ENCODE measurements around the gene OTUD3. TPM values are rescaled to one million over a fixed set of nuclear protein-coding genes. Genes with fewer than 3 reads are reported as not detected.

The OTUD3 gene
- total and polyA plus RNA-seq, 2 of the 13 experiments (the other 11 are each of a cell fraction or from before 2014, with no cell fraction given): 5.2 to 7.5 TPM

DNA sequence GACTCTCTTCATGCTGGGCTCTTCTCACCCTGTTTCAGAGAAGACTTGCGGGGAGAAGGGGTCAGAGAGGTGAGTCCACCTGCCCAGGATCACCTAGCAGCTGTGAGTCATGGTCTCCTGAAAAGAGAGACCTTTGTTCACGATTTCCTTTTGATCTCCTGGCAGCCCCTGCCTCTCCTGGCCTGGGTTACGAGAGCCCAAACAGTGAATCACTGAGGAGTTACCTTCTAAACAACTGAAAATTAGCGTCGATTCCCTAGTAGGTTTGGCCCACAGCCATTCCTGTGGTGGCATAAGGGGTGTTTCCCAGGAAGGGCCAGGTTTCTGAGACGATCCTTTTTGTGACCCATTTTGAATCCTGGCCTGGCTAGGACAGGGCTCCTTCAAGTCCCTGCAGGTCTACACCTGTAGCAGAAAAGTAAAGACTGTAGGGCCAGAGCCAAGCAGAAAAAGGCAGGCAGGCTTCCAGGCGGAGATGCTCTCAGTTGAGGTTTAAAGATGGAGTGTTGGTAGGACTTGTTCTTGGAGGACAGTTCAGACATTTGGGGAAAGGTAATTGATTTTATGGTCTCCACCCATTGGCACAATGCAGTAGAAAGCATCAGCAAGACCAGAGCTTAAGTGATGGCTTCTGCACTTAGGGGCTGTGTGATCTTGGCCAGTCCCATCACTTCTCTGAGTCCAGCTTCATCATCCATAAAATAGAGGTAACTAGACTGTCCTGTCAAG is 43.3 kb downstream of the OTUD3 start:
- no peaks in the 10 kb centered on the region for H3K79me2 ChIP-seq (ENCODE audit: insufficient read depth, low read length)
- peak; percentile 98 for DNase-seq (ENCODE audit: low spot score)
- H3K27ac ChIP-seq (ENCODE audit: extremely low read length, insufficient read depth, low read length): peak overlapping the region; percentile 94
- H3K27me3 ChIP-seq (ENCODE audit: control insufficient read depth in 1 of 2, insufficient read depth in 2 of 2, low read length in 2 of 2): no peaks in the 10 kb centered on the region
- peaks cover 12% of the 10 kb centered on the region for H3K9me3 ChIP-seq (ENCODE audit: low read length)
- WGBS (ENCODE audit: low lambda C conversion rate): 9% methylated on average over 6 of the region's 7 CpGs
- H3K4me2 ChIP-seq (ENCODE audit: low read depth, low read length): peak overlapping the region; percentile 70
- BruUV-seq (replicated peaks): TSS peak; percentile 83
- no peaks in the 10 kb centered on the region for H4K20me1 ChIP-seq (ENCODE audit: insufficient read depth, low read length)
- POLR2A ChIA-PET: interaction anchor here (0.8 to 2.7 kb wide), 3 partner anchors 49 to 627 kb away, joined by 4 to 14 read pairs (median 4); partner anchors contain the start of genes CAMK2N1 and FAM43B
- no peak overlapping the region for H2AFZ ChIP-seq (ENCODE audit: low read length)
- H3K4me3 ChIP-seq (replicated peaks in 1 of 3; ENCODE audit: insufficient read depth in 1 of 3, low read depth in 2 of 3, low read length in 3 of 3): no peak overlapping the region; a peak in 1 of 6 replicates
- H3K36me3 ChIP-seq (replicated peaks in 1 of 2; ENCODE audit: control insufficient read depth in 1 of 2, insufficient read depth in 2 of 2, low read length in 2 of 2): no peaks in the 10 kb centered on the region
- in situ Hi-C loops (cut with HindIII; ENCODE audit: extremely low pct_ligation_motif_present, low pct_unique_long_range_greater_than_20kb): loop anchor here (5.0 kb wide), 1 partner anchor 552 kb away; no protein-coding TSS in a partner anchor
- ATAC-seq: peak; percentile 69
- peaks cover 99% of the 10 kb centered on the region for H3K4me1 ChIP-seq (ENCODE audit: insufficient read depth, low read length)
- CTCF ChIA-PET (ENCODE audit: low intra/inter-chr PET ratio, low total read pairs): no interaction called here
- peak overlapping the region; percentile 80 for H3K9ac ChIP-seq (ENCODE audit: insufficient read depth, low read depth, low read length)
- intact Hi-C loops (cut with micrococcal nuclease; ENCODE audit: unreplicated experiment): loop anchor here (2.0 kb wide), 2 partner anchors 43 to 49 kb away; partner anchors contain the start of gene OTUD3
- peak; percentile 71 for FAIRE-seq
- TF ChIP-seq ZKSCAN8 (CRISPR knock-in tag; IDR thresholded peaks at IDR 0.05; ENCODE audit: borderline replicate concordance): no peak
- TF ChIP-seq ZNF589 (CRISPR knock-in tag; conservative IDR thresholded peaks at IDR 0.05): no peak
- no peak for TF ChIP-seq ZNF230 (CRISPR knock-in tag; IDR thresholded peaks at IDR 0.05)
- TF ChIP-seq, protein P1, sequence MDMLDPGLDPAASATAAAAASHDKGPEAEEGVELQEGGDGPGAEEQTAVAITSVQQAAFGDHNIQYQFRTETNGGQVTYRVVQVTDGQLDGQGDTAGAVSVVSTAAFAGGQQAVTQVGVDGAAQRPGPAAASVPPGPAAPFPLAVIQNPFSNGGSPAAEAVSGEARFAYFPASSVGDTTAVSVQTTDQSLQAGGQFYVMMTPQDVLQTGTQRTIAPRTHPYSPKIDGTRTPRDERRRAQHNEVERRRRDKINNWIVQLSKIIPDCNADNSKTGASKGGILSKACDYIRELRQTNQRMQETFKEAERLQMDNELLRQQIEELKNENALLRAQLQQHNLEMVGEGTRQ (IDR thresholded peaks at IDR 0.05; ENCODE audit: low read depth, low read length): no peak
- TF ChIP-seq, protein P1 (CRISPR knock-in tag; IDR thresholded peaks at IDR 0.05; ENCODE audit: borderline replicate concordance): no peak
- TF ChIP-seq, protein P2, sequence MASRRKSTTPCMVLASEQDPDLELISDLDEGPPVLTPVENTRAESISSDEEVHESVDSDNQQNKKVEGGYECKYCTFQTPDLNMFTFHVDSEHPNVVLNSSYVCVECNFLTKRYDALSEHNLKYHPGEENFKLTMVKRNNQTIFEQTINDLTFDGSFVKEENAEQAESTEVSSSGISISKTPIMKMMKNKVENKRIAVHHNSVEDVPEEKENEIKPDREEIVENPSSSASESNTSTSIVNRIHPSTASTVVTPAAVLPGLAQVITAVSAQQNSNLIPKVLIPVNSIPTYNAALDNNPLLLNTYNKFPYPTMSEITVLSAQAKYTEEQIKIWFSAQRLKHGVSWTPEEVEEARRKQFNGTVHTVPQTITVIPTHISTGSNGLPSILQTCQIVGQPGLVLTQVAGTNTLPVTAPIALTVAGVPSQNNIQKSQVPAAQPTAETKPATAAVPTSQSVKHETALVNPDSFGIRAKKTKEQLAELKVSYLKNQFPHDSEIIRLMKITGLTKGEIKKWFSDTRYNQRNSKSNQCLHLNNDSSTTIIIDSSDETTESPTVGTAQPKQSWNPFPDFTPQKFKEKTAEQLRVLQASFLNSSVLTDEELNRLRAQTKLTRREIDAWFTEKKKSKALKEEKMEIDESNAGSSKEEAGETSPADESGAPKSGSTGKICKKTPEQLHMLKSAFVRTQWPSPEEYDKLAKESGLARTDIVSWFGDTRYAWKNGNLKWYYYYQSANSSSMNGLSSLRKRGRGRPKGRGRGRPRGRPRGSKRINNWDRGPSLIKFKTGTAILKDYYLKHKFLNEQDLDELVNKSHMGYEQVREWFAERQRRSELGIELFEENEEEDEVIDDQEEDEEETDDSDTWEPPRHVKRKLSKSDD (CRISPR knock-in tag; IDR thresholded peaks at IDR 0.05; ENCODE audit: low read depth): no peak
- TF ChIP-seq DPF2 (CRISPR knock-in tag; IDR thresholded peaks at IDR 0.05; ENCODE audit: borderline replicate concordance, low read depth): peak; percentile 86; the same call in 1 of the 2 replicates
- peak; percentile 88 for TF ChIP-seq NR2F2 (IDR thresholded peaks at IDR 0.05; ENCODE audit: borderline replicate concordance, low read depth)
- TF ChIP-seq ZNF781 (CRISPR knock-in tag; IDR thresholded peaks at IDR 0.05; ENCODE audit: borderline replicate concordance, not compliant biosample characterization): no peak
- no peak for TF ChIP-seq TOPORS (CRISPR knock-in tag; IDR thresholded peaks at IDR 0.05)
- TF ChIP-seq, protein P3, sequence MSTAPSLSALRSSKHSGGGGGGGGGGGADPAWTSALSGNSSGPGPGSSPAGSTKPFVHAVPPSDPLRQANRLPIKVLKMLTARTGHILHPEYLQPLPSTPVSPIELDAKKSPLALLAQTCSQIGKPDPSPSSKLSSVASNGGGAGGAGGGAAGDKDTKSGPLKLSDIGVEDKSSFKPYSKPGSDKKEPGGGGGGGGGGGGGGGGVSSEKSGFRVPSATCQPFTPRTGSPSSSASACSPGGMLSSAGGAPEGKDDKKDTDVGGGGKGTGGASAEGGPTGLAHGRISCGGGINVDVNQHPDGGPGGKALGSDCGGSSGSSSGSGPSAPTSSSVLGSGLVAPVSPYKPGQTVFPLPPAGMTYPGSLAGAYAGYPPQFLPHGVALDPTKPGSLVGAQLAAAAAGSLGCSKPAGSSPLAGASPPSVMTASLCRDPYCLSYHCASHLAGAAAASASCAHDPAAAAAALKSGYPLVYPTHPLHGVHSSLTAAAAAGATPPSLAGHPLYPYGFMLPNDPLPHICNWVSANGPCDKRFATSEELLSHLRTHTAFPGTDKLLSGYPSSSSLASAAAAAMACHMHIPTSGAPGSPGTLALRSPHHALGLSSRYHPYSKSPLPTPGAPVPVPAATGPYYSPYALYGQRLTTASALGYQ (CRISPR knock-in tag; IDR thresholded peaks at IDR 0.05): peak; percentile 82; the same call in 1 of the 2 replicates
- no peak; the same call in 1 of the 2 replicates for TF ChIP-seq ZNF121 (CRISPR knock-in tag; IDR thresholded peaks at IDR 0.05)
- no peak for TF ChIP-seq BRCA1 (CRISPR knock-in tag; IDR thresholded peaks at IDR 0.05)
- TF ChIP-seq ZBTB7A (CRISPR knock-in tag; IDR thresholded peaks at IDR 0.05): peak; percentile 87
- TF ChIP-seq, protein P4, sequence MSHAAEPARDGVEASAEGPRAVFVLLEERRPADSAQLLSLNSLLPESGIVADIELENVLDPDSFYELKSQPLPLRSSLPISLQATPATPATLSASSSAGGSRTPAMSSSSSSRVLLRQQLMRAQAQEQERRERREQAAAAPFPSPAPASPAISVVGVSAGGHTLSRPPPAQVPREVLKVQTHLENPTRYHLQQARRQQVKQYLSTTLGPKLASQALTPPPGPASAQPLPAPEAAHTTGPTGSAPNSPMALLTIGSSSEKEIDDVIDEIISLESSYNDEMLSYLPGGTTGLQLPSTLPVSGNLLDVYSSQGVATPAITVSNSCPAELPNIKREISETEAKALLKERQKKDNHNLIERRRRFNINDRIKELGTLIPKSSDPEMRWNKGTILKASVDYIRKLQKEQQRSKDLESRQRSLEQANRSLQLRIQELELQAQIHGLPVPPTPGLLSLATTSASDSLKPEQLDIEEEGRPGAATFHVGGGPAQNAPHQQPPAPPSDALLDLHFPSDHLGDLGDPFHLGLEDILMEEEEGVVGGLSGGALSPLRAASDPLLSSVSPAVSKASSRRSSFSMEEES (CRISPR knock-in tag; IDR thresholded peaks at IDR 0.05): 0 out of 2 replicates have a peak, but pooled peaks have one; percentile 52
